ENCODE results near the gene TCTA.
"Not testable (repeated sequence)": the region's sequence is repeated elsewhere in the genome, so short reads cannot be mapped to it uniquely, and the experiment has no call there.

The TCTA gene

DNA sequence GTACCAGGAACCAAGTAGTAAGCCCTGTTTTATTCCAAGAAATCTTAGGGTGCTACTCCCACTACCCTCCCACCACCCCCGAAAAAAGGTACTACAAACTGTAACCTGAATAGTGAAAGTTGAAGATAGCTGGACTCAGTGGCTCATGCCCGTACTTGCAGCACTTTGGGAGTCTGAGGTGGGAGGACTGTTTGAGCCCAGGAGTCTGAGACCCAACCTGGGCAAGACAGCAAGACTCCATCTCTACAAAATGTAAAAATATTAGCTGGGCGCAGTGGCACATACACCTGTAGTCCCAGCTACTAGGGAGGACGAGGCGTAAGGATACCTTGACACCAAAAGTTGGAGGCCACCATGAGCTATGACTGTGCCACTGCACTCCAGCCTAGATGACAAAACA, 8.3 kb upstream of the TCTA start:
- Histone ChIP-seq H3K4me1 (peaks cover 0 to 86% (median 36%) of the 10 kb centered on the region in 4 donors), H3K27ac (no peak overlapping the region), H3K4me3 (no peak overlapping the region), H3K36me3 (peaks cover 0 to 8% (median 6%) of the 10 kb centered on the region in 3 donors), H3K9me3 (no peaks in the 10 kb centered on the region), H3K27me3 (no peaks in the 10 kb centered on the region)
- TF ChIP-seq CTCF (IDR thresholded peaks at IDR 0.05): no peak
- intact Hi-C loops (cut with DNase I; ENCODE audit: low total_unique reads): loop anchor here (10.0 kb wide), 1 partner anchor 49 kb away; the partner anchor contains the start of gene GPX1
- no peak for DNase-seq

DNA sequence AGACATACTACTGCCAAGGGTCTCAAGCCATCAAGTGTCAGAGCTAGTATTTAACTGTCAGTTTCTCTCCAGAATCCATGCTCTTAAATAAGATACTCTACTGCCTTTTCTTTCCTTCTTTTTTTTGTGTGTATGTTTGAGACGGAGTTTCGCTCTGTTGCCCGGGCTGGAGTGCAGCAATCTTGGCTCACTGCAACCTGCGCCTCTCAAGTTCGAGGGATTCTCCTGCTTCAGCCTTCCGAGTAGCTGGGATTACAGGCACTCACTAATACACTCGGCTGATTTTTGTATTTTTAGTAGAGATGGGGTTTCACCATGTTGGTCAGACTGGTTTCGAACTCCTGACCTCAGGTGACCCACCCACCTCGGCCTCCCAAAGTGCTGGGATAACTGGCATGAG, 6.7 kb upstream of the TCTA start:
- DNase-seq, H3K9me3 ChIP-seq, H3K36me3 ChIP-seq, H3K27me3 ChIP-seq: not testable (repeated sequence)
- peaks cover 0 to 87% (median 42%) of the 10 kb centered on the region in 4 donors for H3K4me1 ChIP-seq
- peak overlapping the region in 1 of 2 donors; percentile 11 for H3K4me3 ChIP-seq
- H3K27ac ChIP-seq: peak overlapping the region; percentile 55 to 96
- intact Hi-C loops (cut with DNase I; ENCODE audit: low total_unique reads): loop anchor here (10.0 kb wide), 1 partner anchor 51 kb away; the partner anchor contains the start of gene GPX1

DNA sequence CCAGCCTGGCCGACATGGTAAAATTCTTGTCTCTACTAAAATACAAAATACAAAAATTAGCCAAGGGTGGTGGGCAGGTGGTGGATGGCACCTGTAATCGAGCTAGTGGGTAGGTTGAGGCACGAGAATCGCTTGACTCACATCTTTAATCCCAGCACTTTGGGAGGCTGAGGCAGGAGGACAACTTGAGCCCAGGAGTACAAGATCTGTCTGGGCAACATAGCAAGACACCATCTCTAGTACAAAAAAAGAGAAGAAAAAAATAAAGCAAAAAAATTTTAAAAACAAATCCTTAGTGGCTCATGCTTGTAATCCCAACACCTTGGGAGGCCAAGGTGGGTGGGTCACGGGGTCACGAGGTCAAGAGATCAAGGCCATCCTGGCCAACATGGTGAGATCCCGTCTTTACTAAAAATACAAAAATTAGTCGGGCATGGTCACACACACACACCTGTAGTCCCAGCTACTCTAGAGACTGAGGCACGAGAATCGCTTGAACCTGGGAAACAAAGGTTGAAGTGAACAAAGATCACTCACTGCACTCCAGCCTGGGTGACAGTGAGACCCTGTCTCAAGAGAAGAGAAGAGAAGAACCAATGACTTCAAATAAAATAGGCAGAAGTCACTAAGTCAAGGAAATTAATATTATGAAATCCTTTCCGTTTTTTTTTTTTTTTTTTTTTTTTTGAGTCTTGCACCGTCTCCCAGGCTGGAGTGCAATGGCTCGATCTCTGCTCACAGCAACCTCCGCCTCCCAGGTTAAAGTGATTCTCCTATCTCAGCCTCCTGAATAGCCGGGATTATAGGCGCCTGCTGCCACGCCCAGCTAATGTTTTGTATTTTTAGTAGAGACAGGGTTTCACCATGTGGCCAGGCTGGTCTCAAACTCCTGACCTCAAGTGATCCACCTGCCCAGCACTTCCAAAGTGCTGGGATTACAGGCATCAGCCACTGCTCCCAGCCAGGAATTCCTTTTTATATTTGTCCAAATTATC, 5.4 kb upstream of the TCTA start:
- Histone ChIP-seq H3K27me3 (no peaks in the 10 kb centered on the region), H3K36me3 (peaks cover 0 to 8% (median 6%) of the 10 kb centered on the region in 3 donors), H3K9me3 (no peaks in the 10 kb centered on the region), H3K27ac (peak overlapping the region; percentile 55 to 96), H3K4me3 (no peak overlapping the region), H3K4me1 (peaks cover 0 to 77% (median 41%) of the 10 kb centered on the region in 4 donors)
- TF ChIP-seq CTCF (IDR thresholded peaks at IDR 0.05): no peak
- intact Hi-C loops (cut with DNase I; ENCODE audit: low total_unique reads): loop anchor here (10.0 kb wide), 1 partner anchor 52 kb away; the partner anchor contains the start of gene GPX1
- DNase-seq: no peak

DNA sequence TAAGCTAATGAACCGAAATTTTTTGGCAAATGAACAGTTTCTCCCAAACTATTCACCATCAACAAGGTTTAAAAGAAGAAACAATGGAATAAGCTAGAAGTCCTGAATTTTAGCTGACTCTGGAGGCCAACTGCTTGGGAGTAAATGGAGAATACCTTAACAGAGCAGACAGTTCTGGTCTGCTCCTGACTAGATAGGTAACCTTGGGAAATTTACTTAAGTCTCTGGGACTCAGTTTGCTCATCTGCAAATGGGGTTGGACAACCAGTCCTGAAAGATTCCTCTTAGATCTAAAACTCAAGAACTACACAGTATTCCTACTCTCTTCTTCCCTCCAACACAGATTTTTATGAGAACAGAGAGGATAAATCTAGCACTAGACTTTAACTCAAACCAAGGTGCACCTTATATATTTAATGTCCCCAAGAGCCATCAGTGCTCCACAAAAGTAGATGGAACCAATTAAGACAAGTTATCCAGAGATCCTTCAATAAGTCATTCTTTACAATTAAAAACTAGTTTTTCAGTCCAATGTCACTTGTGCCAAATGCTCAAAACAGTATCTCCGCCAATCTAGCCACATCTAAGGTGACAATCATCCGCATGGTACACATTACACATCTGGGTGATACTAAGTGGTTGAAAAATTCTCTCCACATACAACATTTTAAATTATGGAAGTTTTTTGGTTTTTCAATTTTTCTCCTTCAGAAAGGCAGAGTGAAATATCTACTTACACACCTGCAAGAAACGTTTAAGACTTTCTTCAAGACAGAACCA, 2.0 kb upstream of the TCTA start:
- Histone ChIP-seq H3K27me3 (no peaks in the 10 kb centered on the region), H3K36me3 (peaks cover 3 to 9% (median 4%) of the 10 kb centered on the region in 3 donors), H3K4me1 (peaks cover 0 to 80% (median 56%) of the 10 kb centered on the region in 4 donors), H3K4me3 (peak overlapping the region; percentile 85 to 90), H3K27ac (peak overlapping the region; percentile 96 to 99), H3K9me3 (no peaks in the 10 kb centered on the region)
- intact Hi-C loops (cut with DNase I; ENCODE audit: low total_unique reads): no loop called here
- no peak for DNase-seq
- no peak for TF ChIP-seq CTCF (IDR thresholded peaks at IDR 0.05)

- peak overlapping the region; percentile 85 to 90 for H3K4me3 ChIP-seq
- no peaks in the 10 kb centered on the region for H3K9me3 ChIP-seq
- peaks cover 4 to 16% (median 6%) of the 10 kb centered on the region in 3 donors for H3K36me3 ChIP-seq
- H3K27ac ChIP-seq: peak overlapping the region; percentile 96 to 99
- TF ChIP-seq CTCF (IDR thresholded peaks at IDR 0.05): no peak
- H3K4me1 ChIP-seq: peaks cover 0 to 78% (median 54%) of the 10 kb centered on the region in 4 donors
- intact Hi-C loops (cut with DNase I; ENCODE audit: low total_unique reads): no loop called here
- no peak for DNase-seq
- H3K27me3 ChIP-seq: no peaks in the 10 kb centered on the region
Measured at GRCh38 chr3:49410846-49411534, 1.2 kb upstream of the TCTA start.
